GM11168 (cell line): Measurements from ENCODE around the gene PHB1.

Experiments used
- in situ Hi-C: fragments of 300-500 bp; cut with MboI; formaldehyde crosslinking; loops from one replicate; pipeline ENCODE4 v1.12.0; 2022; ENCODE audit warnings: low sequenced_read_pairs; ENCODE audit not compliant: unreplicated experiment

Gene PHB1

GRCh38 chr17:49440581-49440980 lies 25.9 kb upstream of the PHB1 start:
- in situ Hi-C loops = no loop called here

DNA sequence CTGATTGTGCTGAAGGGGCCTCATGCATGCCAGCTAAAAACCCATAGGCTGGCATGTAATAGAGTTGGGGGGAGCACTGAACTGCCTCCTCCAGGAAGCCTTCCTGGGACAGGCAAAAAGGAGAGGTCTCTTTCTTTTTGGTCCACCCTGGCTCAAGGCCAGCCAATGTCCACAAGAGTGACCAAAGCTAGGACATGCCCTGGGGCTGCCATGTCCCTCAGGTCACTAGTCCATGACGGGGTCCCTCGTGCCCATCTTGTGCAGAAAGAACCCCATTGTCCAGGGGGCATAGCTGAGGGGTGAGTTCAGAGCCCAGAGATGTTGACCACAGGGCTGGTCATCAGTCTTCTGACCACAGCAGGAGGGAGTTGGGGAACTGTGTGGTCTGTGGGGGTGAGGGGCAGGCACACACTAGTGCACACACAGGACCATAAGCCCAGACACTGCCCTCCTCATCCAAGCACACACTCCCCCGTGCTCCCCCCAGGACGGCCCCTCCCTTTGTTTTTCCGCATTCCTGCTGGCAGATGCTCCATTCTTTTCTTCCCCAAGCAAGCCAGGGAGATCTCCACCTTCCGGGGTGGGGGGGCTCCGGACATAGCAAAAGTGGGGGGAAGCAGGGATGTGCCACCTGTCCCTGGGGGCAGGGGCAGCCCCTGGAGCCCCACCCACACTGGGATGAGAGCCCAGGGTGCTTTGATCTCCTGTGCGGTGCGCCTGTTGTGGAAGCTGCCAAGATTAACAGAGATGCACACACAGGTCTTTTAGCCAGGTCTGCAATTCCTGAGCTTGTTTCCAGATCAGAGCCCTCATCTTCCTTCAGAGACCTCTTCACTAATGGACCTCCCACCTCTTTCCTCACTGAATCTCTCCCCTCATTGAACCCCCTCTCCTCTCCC lies 25.2 kb upstream of the PHB1 start:
- in situ Hi-C loops = loop anchor here (10.0 kb wide), 2 partner anchors 45 to 125 kb away; no protein-coding TSS in a partner anchor

- in situ Hi-C loops = loop anchor here (10.0 kb wide), 2 partner anchors 46 to 126 kb away; no protein-coding TSS in a partner anchor
Observed at GRCh38 chr17:49439305-49439672, 24.6 kb upstream of the PHB1 start.

DNA sequence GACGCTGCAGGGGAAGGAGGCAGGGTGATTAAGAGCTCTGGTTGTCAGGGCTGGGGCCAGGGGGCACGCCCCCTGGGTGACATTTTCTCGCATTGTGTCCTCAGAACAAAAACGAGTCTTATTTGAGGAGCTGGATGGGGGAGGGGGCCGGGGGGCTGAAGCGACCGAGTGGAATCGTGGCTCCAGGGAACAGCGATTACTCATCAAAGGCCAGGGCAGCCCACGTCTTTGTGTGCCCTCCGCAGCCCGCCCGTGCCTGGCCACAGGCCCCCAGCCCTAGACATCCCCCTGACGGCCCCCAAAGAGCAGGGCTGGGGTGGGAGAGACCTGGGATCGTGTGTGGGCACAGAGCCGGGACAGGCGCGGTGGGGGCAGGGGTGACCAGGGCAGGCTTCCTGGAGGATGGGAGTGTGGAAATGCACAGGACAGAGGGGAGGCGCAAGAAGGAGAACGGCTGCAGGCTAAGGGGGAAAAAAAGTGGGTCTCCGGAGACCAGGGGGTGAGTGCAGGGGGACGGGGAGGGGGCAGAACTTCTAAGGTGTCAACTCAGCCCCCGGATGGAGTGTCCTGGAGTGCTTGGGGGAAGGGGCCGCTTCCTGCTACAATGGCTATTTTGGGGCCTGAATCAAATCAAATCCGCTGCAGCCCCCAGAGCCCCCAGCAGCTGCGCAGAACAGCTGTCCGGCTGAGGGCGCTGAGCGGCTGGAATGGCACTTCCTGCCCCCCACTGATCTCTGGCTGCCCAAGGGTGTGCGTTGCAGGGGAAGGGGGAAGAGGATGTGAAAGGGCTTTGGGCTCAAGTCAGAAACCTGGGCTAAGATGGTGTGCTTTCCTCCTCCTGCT lies 24.0 kb upstream of the PHB1 start:
- in situ Hi-C loops = loop anchor here (10.0 kb wide), 2 partner anchors 46 to 126 kb away; no protein-coding TSS in a partner anchor

DNA sequence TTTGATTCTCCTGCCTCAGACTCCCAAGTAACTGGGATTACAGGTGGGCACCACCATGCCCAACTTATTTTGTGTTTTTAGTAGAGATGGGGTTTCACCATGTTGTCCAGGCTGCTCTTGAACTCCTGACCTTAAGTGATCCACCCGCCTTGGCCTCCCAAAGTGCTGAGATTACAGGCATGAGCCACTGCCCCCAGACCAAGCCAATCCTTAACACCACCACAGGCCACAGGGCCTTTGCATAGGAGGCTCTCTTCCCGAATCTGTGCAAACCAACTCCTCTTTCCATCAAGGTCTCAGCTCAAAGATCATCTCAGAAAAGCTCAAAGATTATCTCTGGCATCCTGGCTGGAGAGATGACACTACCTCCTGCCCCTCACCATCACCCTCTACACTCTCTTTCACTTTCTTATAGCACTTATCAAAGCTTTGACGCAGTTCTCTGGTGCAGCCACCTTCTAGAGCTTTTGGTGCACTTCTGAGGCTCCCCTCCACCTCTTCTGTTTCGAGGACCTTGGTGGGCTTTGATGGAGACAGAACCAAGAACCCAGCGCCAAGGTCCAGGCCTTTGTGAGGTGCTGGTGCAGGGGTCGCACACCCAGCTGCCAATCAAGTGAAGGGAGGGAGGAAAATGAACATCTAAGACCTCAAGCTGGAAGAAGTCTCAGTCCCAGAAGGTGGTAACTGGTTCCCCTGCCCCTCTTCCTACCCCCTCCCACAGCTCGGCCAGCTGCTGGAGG lies 23.2 kb upstream of the PHB1 start:
- in situ Hi-C loops = loop anchor here (10.0 kb wide), 2 partner anchors 47 to 127 kb away; no protein-coding TSS in a partner anchor

DNA sequence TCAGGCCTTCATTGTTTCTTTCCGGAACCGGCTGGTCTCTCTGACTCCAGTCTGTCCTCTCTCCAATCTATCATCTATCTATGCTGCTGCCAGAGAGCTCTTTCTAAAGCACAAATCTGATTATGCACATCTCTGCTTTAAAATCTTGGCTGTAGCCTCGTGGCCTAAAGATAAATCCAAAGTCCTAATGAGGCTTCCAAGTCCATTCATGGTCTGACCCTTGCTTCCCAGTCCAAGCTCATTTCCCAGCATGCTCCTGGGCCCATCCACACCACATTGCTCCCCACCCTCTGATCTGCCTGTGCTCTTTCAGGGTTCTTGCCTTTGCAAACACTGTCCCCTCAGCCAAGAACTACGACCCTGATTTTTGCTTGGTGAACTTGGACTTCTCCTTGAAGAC lies 21.5 kb upstream of the PHB1 start:
- in situ Hi-C loops = loop anchor here (10.0 kb wide), 2 partner anchors 49 to 129 kb away; no protein-coding TSS in a partner anchor

GRCh38 chr17:49435671-49436029 lies 21.0 kb upstream of the PHB1 start:
- in situ Hi-C loops = loop anchor here (10.0 kb wide), 2 partner anchors 49 to 129 kb away; no protein-coding TSS in a partner anchor

GRCh38 chr17:49434821-49435670 lies 20.4 kb upstream of the PHB1 start:
- in situ Hi-C loops = loop anchor here (10.0 kb wide), 2 partner anchors 50 to 130 kb away; no protein-coding TSS in a partner anchor

- in situ Hi-C loops = loop anchor here (10.0 kb wide), 2 partner anchors 52 to 132 kb away; no protein-coding TSS in a partner anchor
Observed at GRCh38 chr17:49433000-49433694, 18.5 kb upstream of the PHB1 start.

GRCh38 chr17:49431743-49432142 lies 17.1 kb upstream of the PHB1 start:
- in situ Hi-C loops = loop anchor here (10.0 kb wide), 2 partner anchors 53 to 133 kb away; no protein-coding TSS in a partner anchor

DNA sequence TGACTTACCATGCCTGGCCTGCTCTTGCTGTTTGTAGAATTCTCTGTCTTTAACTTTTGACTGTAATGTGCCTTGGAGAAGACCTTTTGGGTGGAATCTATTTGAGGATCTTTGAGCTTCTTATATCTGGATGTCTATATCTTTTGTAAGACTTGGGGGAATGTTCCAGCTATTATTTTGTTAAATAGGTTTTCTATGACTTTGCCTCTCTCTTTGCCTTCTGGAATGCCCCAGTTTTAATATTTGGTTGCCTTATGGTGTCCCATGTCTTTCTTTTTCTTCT lies 10.3 kb upstream of the PHB1 start:
- in situ Hi-C loops = no loop called here

GRCh38 chr17:49424276-49425003 lies 9.8 kb upstream of the PHB1 start:
- in situ Hi-C loops = loop anchor here (25.0 kb wide), 1 partner anchor 263 kb away; the partner anchor contains the start of gene SPOP

GRCh38 chr17:49422714-49423113 lies 8.0 kb upstream of the PHB1 start:
- in situ Hi-C loops = loop anchor here (25.0 kb wide), 1 partner anchor 265 kb away; the partner anchor contains the start of gene SPOP

GRCh38 chr17:49419761-49420160 lies 5.1 kb upstream of the PHB1 start:
- in situ Hi-C loops = loop anchor here (25.0 kb wide), 1 partner anchor 268 kb away; the partner anchor contains the start of gene SPOP

- in situ Hi-C loops = loop anchor here (25.0 kb wide), 1 partner anchor 268 kb away; the partner anchor contains the start of gene SPOP
Observed at GRCh38 chr17:49418754-49419740, 4.4 kb upstream of the PHB1 start.

DNA sequence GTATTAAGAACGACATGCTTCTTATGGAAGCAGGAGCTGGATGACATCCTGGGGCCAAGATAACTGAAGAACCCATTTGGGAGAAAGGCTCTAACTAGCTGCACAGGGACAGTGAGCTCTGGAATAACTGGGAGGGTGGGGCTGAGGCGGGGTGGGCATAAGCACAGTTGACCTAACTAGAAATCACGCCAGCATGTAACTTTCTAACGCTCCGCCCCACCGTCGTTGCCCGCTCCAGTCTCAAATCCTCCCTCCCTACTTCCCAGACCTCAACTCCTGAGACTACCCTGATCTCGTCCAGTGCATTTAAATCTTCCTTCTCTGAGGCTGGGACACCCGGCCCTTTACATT lies 436 bp downstream of the PHB1 start:
- in situ Hi-C loops = loop anchor here (25.0 kb wide), 1 partner anchor 273 kb away; the partner anchor contains the start of gene SPOP
